22Rv1 (cell line): Measurements from ENCODE around the gene FNIP1.

Source experiments
- H3K27ac ChIP-seq: fragments of 450-650 bp; 2 replicates; pipeline ENCODE4 v1.5.1; 2017
- CTCF ChIP-seq: fragments of 450-650 bp; IDR thresholded peaks from 2 replicates; pipeline ENCODE4 v1.5.1; 2017; ENCODE audit warnings: mild to moderate bottlenecking
- ZFX ChIP-seq: fragments of 450-650 bp; IDR thresholded peaks from 2 replicates; pipeline ENCODE4 v1.6.1; 2017; ENCODE audit warnings: antibody characterized with exemption, borderline replicate concordance

FNIP1 gene

GRCh38 chr5:131765261-131765660, 31.6 kb downstream of the FNIP1 start:
- TF ChIP-seq ZFX (no peak), CTCF (no peak)
- H3K27ac ChIP-seq = no peak overlapping the region

- no peak overlapping the region for H3K27ac ChIP-seq
- TF ChIP-seq CTCF (no peak), ZFX (no peak)
Observed at GRCh38 chr5:131763968-131764367, 32.8 kb downstream of the FNIP1 start.

GRCh38 chr5:131760793-131761192, 36.0 kb downstream of the FNIP1 start:
- H3K27ac ChIP-seq = no peak overlapping the region
- TF ChIP-seq ZFX = no peak
- no peak for TF ChIP-seq CTCF

GRCh38 chr5:131759704-131760103, 37.1 kb downstream of the FNIP1 start:
- no peak overlapping the region for H3K27ac ChIP-seq

GRCh38 chr5:131758520-131758900, 38.3 kb downstream of the FNIP1 start:
- TF ChIP-seq ZFX (no peak), CTCF (no peak)
- H3K27ac ChIP-seq = no peak overlapping the region

More at GRCh38 chr5:131759704-131760103, 37.1 kb downstream of the FNIP1 start:
- no peak for TF ChIP-seq CTCF
- no peak for TF ChIP-seq ZFX

GRCh38 chr5:131757830-131758519, 38.8 kb downstream of the FNIP1 start:
- TF ChIP-seq CTCF (no peak), ZFX (no peak)
- H3K27ac ChIP-seq = no peak overlapping the region

- no peak overlapping the region for H3K27ac ChIP-seq
- no peak for TF ChIP-seq CTCF
- no peak for TF ChIP-seq ZFX
Observed at GRCh38 chr5:131756942-131757341, 39.9 kb downstream of the FNIP1 start.
